Spleen (tissue), 11 donors: Measurements from ENCODE around the gene MRC2. TPM values are rescaled to one million over a fixed set of nuclear protein-coding genes. Genes with fewer than 3 reads are reported as not detected.

Experiments
- DNase-seq: peaks from one replicate; pipeline ENCODE4 v3.0.0-alpha.2; 2020
- H3K27ac ChIP-seq, 8 donors: fragments of 200-600 bp; sonication (generic) in 7 of 8; 1 replicate in 4 of 8; 2 replicates in 4 of 8; pipeline versions ENCODE4 v1.5.0 to v1.8.0; 2016 to 2021; ENCODE audit warnings: inconsistent platforms in 4 of 8, mild to moderate bottlenecking in 4 of 8, moderate library complexity in 1 of 8
- H3K27me3 ChIP-seq, 7 donors: fragments of 200-600 bp; sonication (generic) in 6 of 7; replicated peaks in 1 of 7; 1 replicate in 4 of 7; 2 replicates in 3 of 7; pipeline versions ENCODE4 v1.5.0 to v1.8.0; 2016 to 2021; ENCODE audit warnings: inconsistent platforms in 3 of 7, mild to moderate bottlenecking in 1 of 7
- H3K36me3 ChIP-seq, 6 donors: fragments of 200-600 bp; sonication (generic) in 5 of 6; 1 replicate in 4 of 6; 2 replicates in 2 of 6; pipeline versions ENCODE4 v1.5.0 to v1.8.0; 2016 to 2021; ENCODE audit warnings: inconsistent platforms in 2 of 6
- H3K4me1 ChIP-seq, 6 donors: fragments of 200-600 bp; sonication (generic) in 5 of 6; 1 replicate in 3 of 6; 2 replicates in 3 of 6; pipeline versions ENCODE4 v1.5.0 to v1.8.0; 2016 to 2021; ENCODE audit warnings: inconsistent platforms in 3 of 6
- H3K4me3 ChIP-seq, 8 donors: fragments of 200-600 bp; sonication (generic) in 7 of 8; 1 replicate in 4 of 8; 2 replicates in 4 of 8; pipeline versions ENCODE4 v1.5.0 to v1.8.0; 2016 to 2021; ENCODE audit warnings: inconsistent platforms in 4 of 8, mild to moderate bottlenecking in 4 of 8, moderate library complexity in 2 of 8
- H3K9me3 ChIP-seq, 8 donors: fragments of 200-600 bp; sonication (generic) in 7 of 8; 1 replicate in 4 of 8; 2 replicates in 4 of 8; pipeline versions ENCODE4 v1.5.0 to v1.8.0; 2016 to 2021; ENCODE audit warnings: inconsistent platforms in 4 of 8
- POLR2A ChIP-seq, 3 donors: fragments of 450-650 bp; IDR thresholded peaks; one replicate each; pipeline ENCODE4 v1.5.1; 2017; ENCODE audit warnings: antibody characterized with exemption in 3 of 3, mild to moderate bottlenecking in 1 of 3
- POLR2AphosphoS5 ChIP-seq, 3 donors: sonication (generic); formaldehyde crosslinking; IDR thresholded peaks; one replicate each; pipeline ENCODE4 v1.5.1; 2017; ENCODE audit warnings: antibody characterized with exemption in 3 of 3
- whole genome bisulfite sequencing, 5 donors: extraction: QIAGEN DNeasy Blood & Tissue Kit in 3 of 5; methylation state at CpG; one replicate each; pipeline versions ENCODE4 v1.1.5 to v1.1.7; 2013 to 2018; 5-methylcytosine and 5-hydroxymethylcytosine counted together
- intact Hi-C: fragments of 100-400 bp; cut with DNase I; formaldehyde crosslinking; loops from one replicate; pipeline ENCODE4 v1.15.0; 2023; ENCODE audit warnings: low total_unique reads
- polyA plus RNA-seq, 3 donors: library from polyadenylated mRNA; stranded (reverse); fragments of 200-250 nt; gene quantifications; one replicate each; pipeline ENCODE4 v1.2.1, GENCODE V29; 2013
- small RNA-seq, 4 donors: library from RNA; depleted of rRNA; stranded (forward); fragments of <200 nt; gene quantifications; one replicate each; pipeline ENCODE3, GENCODE V24; 2016
- total RNA-seq, 7 donors: library from RNA; depleted of rRNA in 3 of 7; stranded (reverse); fragments of >200 nt in 3 of 7; fragmentation: NEBNext Ultra II Directional in 4 of 7; extraction: Animal tissue kit (Norgen Biotek cat#: 25700) in 4 of 7; gene quantifications; one replicate each; pipeline versions ENCODE4 v1.1.0 to v1.2.1, GENCODE V29; 2016 to 2021
- TF ChIP-seq, protein P1 (sequence below), 11 experiments: fragments of 200-600 bp in 7 of 11; fragments of 450-650 bp in 4 of 11; sonication (generic) in 4 of 11; IDR thresholded peaks in 8 of 11; conservative IDR thresholded peaks in 3 of 11; 1 replicate in 7 of 11; 2 replicates in 4 of 11; pipeline versions ENCODE4 v1.4.0 to v1.8.0; 2016 to 2021; ENCODE audit warnings: antibody characterized with exemption in 11 of 11, inconsistent platforms in 4 of 11, mild to moderate bottlenecking in 1 of 11
- donor health status: healthy with polysubstance abuse.
- donor health status: DM: no; HTN: no; CAD: no; lungs with moderate emphysema.
- donor health status: DM: no; HTN: no; CAD: no.
- donor health status: Bipolar disorder and iron deficiency.
- donor health status: healthy.
- donor health status: DM: no; HTN: no; CAD: no.
- donor health status: DM: yes; HTN: yes; CAD: no.

Gene MRC2
- total and polyA plus RNA-seq, 10 donors, result 4.5 to 75.1 (median 38.7) TPM

GRCh38 chr17:62741290-62741689, 113.8 kb downstream of the MRC2 start:
- no peaks in the 10 kb centered on the region for H3K9me3 ChIP-seq
- H3K27me3 ChIP-seq, result no peaks in the 10 kb centered on the region
- DNase-seq, result no peak
- TF ChIP-seq POLR2AphosphoS5 (IDR thresholded peaks at IDR 0.05), result no peak
- TF ChIP-seq, protein P1, sequence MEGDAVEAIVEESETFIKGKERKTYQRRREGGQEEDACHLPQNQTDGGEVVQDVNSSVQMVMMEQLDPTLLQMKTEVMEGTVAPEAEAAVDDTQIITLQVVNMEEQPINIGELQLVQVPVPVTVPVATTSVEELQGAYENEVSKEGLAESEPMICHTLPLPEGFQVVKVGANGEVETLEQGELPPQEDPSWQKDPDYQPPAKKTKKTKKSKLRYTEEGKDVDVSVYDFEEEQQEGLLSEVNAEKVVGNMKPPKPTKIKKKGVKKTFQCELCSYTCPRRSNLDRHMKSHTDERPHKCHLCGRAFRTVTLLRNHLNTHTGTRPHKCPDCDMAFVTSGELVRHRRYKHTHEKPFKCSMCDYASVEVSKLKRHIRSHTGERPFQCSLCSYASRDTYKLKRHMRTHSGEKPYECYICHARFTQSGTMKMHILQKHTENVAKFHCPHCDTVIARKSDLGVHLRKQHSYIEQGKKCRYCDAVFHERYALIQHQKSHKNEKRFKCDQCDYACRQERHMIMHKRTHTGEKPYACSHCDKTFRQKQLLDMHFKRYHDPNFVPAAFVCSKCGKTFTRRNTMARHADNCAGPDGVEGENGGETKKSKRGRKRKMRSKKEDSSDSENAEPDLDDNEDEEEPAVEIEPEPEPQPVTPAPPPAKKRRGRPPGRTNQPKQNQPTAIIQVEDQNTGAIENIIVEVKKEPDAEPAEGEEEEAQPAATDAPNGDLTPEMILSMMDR (IDR thresholded peaks at IDR 0.05 in 8 of 11, conservative IDR thresholded peaks at IDR 0.05 in 3 of 11), result no peak
- no peak for TF ChIP-seq POLR2A (IDR thresholded peaks at IDR 0.05)
- H3K36me3 ChIP-seq, result no peaks in the 10 kb centered on the region
- no peaks in the 10 kb centered on the region for H3K4me1 ChIP-seq
- no peak overlapping the region for H3K4me3 ChIP-seq
- H3K27ac ChIP-seq, result no peak overlapping the region
- WGBS, 5 donors, result 67 to 82% (median 78%) methylated on average over 4 of the region's 4 CpGs
- intact Hi-C loops, result no loop called here

Small RNAs within 50 kb of the gene (small RNA-seq; reads per million reads assigned to genes)
- 0 reads per million in 4 donors for gene RF00019
- 0 reads per million in 4 donors for gene RNU6-446P

Other genes with a start within 250 kb of the MRC2 start
- gene EFCAB3, start 247.1 kb upstream of the MRC2 start, total RNA-seq, result not detected
- not detected for gene EFCAB3, start 247.1 kb upstream of the MRC2 start, polyA plus RNA-seq
- 10 to 100 TPM; 12.0 to 16.1 (median 13.1) TPM for gene METTL2A, start 203.8 kb upstream of the MRC2 start, total RNA-seq
- gene METTL2A, start 203.8 kb upstream of the MRC2 start, polyA plus RNA-seq, result 1 to 10 TPM; 3.8 to 8.1 (median 7.5) TPM
- 10 to 100 TPM; 44.1 to 76.3 (median 57.2) TPM for gene TLK2, start 148.8 kb upstream of the MRC2 start, total RNA-seq
- 10 to 100 TPM; 11.3 to 14.7 (median 12.0) TPM for gene TLK2, start 148.8 kb upstream of the MRC2 start, polyA plus RNA-seq
- not detected for gene MARCHF10, start 180.6 kb downstream of the MRC2 start, total RNA-seq
- under 1 TPM; 0.15 to 0.32 (median 0.26) TPM for gene MARCHF10, start 180.6 kb downstream of the MRC2 start, polyA plus RNA-seq